SK-N-MC (cell line): ENCODE results near the gene CGREF1.

Experiments used
- DNase-seq: peaks from one replicate; pipeline ENCODE4 v3.0.0-alpha.2; 2011; ENCODE audit warnings: low read depth, low spot score
- H3K27ac ChIP-seq: fragments of 200-600 bp; sonication (generic); 2 replicates; pipeline ENCODE4 v1.5.1; 2016; ENCODE audit warnings: mixed run types
- H3K36me3 ChIP-seq: fragments of 200-600 bp; sonication (generic); 2 replicates; pipeline ENCODE4 v1.6.1; 2017; ENCODE audit warnings: antibody characterized with exemption, low read length, mixed read lengths; ENCODE audit not compliant: insufficient read depth
- H3K4me3 ChIP-seq: fragments of 200-600 bp; sonication (generic); 2 replicates; pipeline ENCODE4 v1.5.1; 2016
- H3K9ac ChIP-seq: fragments of 200-600 bp; sonication (generic); 2 replicates; pipeline ENCODE4 v1.8.0; 2017; ENCODE audit warnings: mixed run types, mixed read lengths; ENCODE audit not compliant: insufficient read length
- H3K9me3 ChIP-seq: fragments of 200-600 bp; sonication (generic); 2 replicates; pipeline ENCODE4 v1.6.1; 2017; ENCODE audit warnings: low read depth, mild to moderate bottlenecking, antibody characterized with exemption, low read length, moderate library complexity, mixed read lengths
- EZH2 ChIP-seq: fragments of 200-600 bp; sonication (generic); IDR thresholded peaks from one replicate; pipeline ENCODE4 v1.6.1; 2017; ENCODE audit warnings: antibody characterized with exemption
- FOXP2 ChIP-seq: optimal IDR thresholded peaks from 2 replicates; pipeline ENCODE3; 2011; ENCODE audit warnings: mild to moderate bottlenecking, moderate library complexity; ENCODE audit not compliant: insufficient read depth; ENCODE audit errors: extremely low read length, control extremely low read depth
- POLR2AphosphoS5 ChIP-seq: IDR thresholded peaks from 2 replicates; pipeline ENCODE4 v1.6.1; 2012; ENCODE audit warnings: mild to moderate bottlenecking, low read depth, low read length, borderline replicate concordance

CGREF1 gene

DNA sequence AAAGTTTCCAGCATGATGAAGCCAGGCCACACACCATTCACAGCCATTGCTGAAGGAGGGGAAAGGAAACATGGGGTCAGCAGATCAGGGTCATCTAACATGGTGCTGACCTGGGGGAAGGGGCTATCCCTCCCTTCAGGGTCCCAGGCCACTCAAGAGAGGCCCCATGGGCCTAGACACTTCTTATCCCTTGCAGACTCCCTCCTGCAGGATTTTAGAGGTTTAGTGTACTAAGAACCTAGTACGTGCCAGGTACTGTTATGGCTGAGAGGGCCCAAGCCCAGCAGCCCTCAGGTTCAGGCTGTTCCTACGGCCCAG, 23.5 kb downstream of the CGREF1 start:
- no peak overlapping the region for H3K9ac ChIP-seq
- no peak overlapping the region for H3K27ac ChIP-seq
- no peak overlapping the region for H3K4me3 ChIP-seq
- DNase-seq: no peak
- no peaks in the 10 kb centered on the region for H3K36me3 ChIP-seq
- no peaks in the 10 kb centered on the region for H3K9me3 ChIP-seq
- TF ChIP-seq EZH2: no peak
- TF ChIP-seq POLR2AphosphoS5: no peak
- TF ChIP-seq FOXP2: no peak

- Histone ChIP-seq H3K27ac (no peak overlapping the region), H3K9ac (no peak overlapping the region), H3K36me3 (no peaks in the 10 kb centered on the region), H3K4me3 (no peak overlapping the region), H3K9me3 (no peaks in the 10 kb centered on the region)
- TF ChIP-seq FOXP2 (no peak), POLR2AphosphoS5 (no peak), EZH2 (no peak)
- DNase-seq: no peak
Measured at GRCh38 chr2:27094353-27094984, 24.5 kb downstream of the CGREF1 start.

GRCh38 chr2:27093430-27094352, 25.2 kb downstream of the CGREF1 start:
- no peak overlapping the region for H3K27ac ChIP-seq
- TF ChIP-seq POLR2AphosphoS5 (no peak), EZH2 (no peak), FOXP2 (no peak)
- H3K9me3 ChIP-seq: no peaks in the 10 kb centered on the region
- no peaks in the 10 kb centered on the region for H3K36me3 ChIP-seq
- no peak for DNase-seq
- no peak overlapping the region for H3K4me3 ChIP-seq
- no peak overlapping the region for H3K9ac ChIP-seq

DNA sequence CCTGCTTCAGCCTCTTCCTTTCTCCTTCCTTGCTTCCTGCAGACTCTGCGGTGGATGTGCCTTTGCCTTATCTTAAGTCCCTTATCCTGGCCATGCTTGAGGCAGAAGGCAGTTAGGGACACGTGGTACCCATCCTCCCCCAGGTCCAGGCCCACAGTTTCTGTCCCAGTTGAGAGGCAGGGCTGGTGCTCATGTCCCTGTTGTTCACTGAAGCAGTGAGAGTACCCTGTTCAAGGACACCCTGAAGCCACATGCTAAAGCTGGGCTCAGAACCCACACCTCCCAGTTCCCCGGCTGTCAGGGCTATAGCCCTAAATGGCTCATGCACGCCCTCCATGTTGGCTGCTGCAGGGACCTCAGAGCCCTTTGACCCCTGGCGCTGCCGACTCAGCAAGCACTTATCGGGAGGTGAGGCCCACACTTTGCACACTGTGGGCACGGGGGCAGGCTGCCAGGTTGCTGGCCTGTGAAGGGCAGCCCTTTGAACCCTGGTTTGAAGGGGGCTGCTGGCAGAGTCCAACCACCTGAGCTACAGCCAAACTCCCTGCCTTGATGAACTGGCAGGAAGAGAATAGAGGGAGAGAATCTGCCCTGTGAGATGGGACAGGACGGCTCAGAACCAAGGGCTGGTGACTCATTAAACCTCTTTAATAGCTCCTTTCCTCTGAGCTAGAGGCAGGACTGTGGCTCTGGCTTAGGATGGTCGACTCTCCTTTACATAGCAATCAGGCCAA, 26.1 kb downstream of the CGREF1 start:
- no peak overlapping the region for H3K27ac ChIP-seq
- TF ChIP-seq FOXP2 (no peak), POLR2AphosphoS5 (no peak), EZH2 (no peak)
- no peaks in the 10 kb centered on the region for H3K9me3 ChIP-seq
- H3K4me3 ChIP-seq: no peak overlapping the region
- H3K9ac ChIP-seq: no peak overlapping the region
- H3K36me3 ChIP-seq: no peaks in the 10 kb centered on the region
- no peak for DNase-seq

- H3K4me3 ChIP-seq: no peak overlapping the region
- H3K36me3 ChIP-seq: no peaks in the 10 kb centered on the region
- no peak overlapping the region for H3K9ac ChIP-seq
- TF ChIP-seq EZH2 (no peak), POLR2AphosphoS5 (no peak), FOXP2 (no peak)
- no peak overlapping the region for H3K27ac ChIP-seq
- no peaks in the 10 kb centered on the region for H3K9me3 ChIP-seq
- no peak for DNase-seq
Measured at GRCh38 chr2:27091746-27092695, 26.9 kb downstream of the CGREF1 start.

DNA sequence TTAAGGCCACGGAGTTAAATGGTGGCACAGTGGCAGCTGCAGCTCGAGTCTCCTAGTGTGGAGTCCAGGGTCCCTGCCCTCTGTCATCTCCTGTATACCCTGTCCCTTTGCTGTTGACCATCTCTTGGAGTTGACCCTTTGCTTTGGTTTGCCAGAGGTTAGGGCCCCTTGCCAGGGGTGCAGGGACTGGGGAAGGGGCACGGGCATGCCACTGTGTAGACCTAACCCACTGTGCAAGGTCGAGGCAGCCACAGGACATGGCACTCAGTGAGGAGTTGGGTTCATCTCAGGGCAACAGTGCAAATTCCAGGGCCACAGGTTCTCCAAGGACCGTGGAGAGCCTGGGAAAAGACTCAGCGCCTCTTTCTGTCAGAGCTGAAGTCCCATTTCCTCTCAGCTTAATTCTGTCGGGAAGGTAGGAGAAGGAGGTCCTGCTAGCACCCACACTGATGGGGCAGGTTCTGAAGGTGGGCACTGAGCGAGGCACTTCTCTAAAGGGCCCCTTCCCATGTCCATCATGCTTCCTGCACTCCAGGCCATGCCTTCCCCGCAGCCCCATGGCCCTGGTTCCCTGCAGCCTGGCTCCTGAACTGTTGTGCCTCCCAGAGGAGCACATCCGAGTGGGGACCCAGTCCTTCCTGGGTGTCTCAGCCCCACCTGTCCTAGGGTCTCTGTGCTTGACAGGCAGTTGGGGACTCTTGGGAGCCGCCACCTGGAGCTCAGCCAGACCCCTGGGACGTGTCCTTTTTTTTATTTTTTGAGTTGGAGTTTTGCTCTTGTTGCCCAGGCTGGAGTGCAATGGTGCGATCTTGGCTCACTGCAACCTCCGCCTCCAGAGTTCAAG, 29.6 kb downstream of the CGREF1 start:
- no peak for DNase-seq
- H3K36me3 ChIP-seq: no peaks in the 10 kb centered on the region
- H3K27ac ChIP-seq: no peak overlapping the region
- H3K9me3 ChIP-seq: no peaks in the 10 kb centered on the region
- TF ChIP-seq EZH2 (no peak), POLR2AphosphoS5 (no peak), FOXP2 (no peak)
- H3K9ac ChIP-seq: no peak overlapping the region
- peak overlapping the region; percentile 45; the same call in 1 of the 2 replicates for H3K4me3 ChIP-seq

GRCh38 chr2:27088634-27089033, 30.3 kb downstream of the CGREF1 start:
- no peak for TF ChIP-seq POLR2AphosphoS5
- no peak for TF ChIP-seq FOXP2
- TF ChIP-seq EZH2: no peak
- Histone ChIP-seq H3K9ac (peak overlapping the region; percentile 47), H3K27ac (no peak overlapping the region), H3K9me3 (no peaks in the 10 kb centered on the region), H3K4me3 (peak overlapping the region; percentile 45), H3K36me3 (no peaks in the 10 kb centered on the region)
- DNase-seq: no peak
